Vagina (tissue), 2 donors: Measurements from ENCODE around the gene B4GALT3.

Source experiments
- POLR2A ChIP-seq, 2 donors: fragments of 450-650 bp; IDR thresholded peaks; one replicate each; pipeline ENCODE4 v1.6.1; 2017; ENCODE audit warnings: antibody characterized with exemption in 2 of 2, mild to moderate bottlenecking in 2 of 2, moderate library complexity in 2 of 2
- POLR2AphosphoS5 ChIP-seq, 2 donors: sonication (generic); formaldehyde crosslinking; IDR thresholded peaks; one replicate each; pipeline ENCODE4 v1.9.0; 2017; ENCODE audit warnings: antibody characterized with exemption in 2 of 2, mild to moderate bottlenecking in 2 of 2, low read depth in 1 of 2; ENCODE audit not compliant: insufficient read depth in 1 of 2
- TF ChIP-seq, protein P1 (sequence below), 3 experiments: fragments of 450-650 bp in 2 of 3; fragments of 200-600 bp in 1 of 3; sonication (generic) in 1 of 3; IDR thresholded peaks; one replicate each; pipeline ENCODE4 v1.5.1; 2017 to 2019; ENCODE audit warnings: antibody characterized with exemption in 3 of 3, mild to moderate bottlenecking in 2 of 3, moderate library complexity in 2 of 3

- TF ChIP-seq, protein P1, sequence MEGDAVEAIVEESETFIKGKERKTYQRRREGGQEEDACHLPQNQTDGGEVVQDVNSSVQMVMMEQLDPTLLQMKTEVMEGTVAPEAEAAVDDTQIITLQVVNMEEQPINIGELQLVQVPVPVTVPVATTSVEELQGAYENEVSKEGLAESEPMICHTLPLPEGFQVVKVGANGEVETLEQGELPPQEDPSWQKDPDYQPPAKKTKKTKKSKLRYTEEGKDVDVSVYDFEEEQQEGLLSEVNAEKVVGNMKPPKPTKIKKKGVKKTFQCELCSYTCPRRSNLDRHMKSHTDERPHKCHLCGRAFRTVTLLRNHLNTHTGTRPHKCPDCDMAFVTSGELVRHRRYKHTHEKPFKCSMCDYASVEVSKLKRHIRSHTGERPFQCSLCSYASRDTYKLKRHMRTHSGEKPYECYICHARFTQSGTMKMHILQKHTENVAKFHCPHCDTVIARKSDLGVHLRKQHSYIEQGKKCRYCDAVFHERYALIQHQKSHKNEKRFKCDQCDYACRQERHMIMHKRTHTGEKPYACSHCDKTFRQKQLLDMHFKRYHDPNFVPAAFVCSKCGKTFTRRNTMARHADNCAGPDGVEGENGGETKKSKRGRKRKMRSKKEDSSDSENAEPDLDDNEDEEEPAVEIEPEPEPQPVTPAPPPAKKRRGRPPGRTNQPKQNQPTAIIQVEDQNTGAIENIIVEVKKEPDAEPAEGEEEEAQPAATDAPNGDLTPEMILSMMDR (IDR thresholded peaks at IDR 0.05): no peak
- TF ChIP-seq POLR2A (IDR thresholded peaks at IDR 0.05) (no peak), POLR2AphosphoS5 (IDR thresholded peaks at IDR 0.05; ENCODE audit: insufficient read depth in 1 of 2, low read depth in 1 of 2) (no peak)
Measured at GRCh38 chr1:161215076-161215475, 37.8 kb upstream of the B4GALT3 start, which contains the start of gene FCER1G.
